ENCODE measurements around the gene TNS1. TPM values are rescaled to one million over a fixed set of nuclear protein-coding genes. Genes with fewer than 3 reads are reported as not detected.

Gene TNS1
- total RNA-seq, 1 experiment from 2014 or later = 3.4 TPM

- WGBS (ENCODE audit: extremely low coverage, insufficient read length, low lambda C conversion rate) = no CpG with 5 or more reads among the region's 25 CpGs
- Mint-ChIP-seq H3K36me3 (ENCODE audit: insufficient read depth in 1 of 3, low read depth in 3 of 3) (no peaks in the 10 kb centered on the region), H3K27ac (peak overlapping the region in 2 of 3 experiments; percentile 39 to 86; a peak in 2 of 7 replicates), H3K27me3 (ENCODE audit: low read depth) (peaks cover 7% of the 10 kb centered on the region), H3K4me3 (peak overlapping the region in 1 of 2 experiments; percentile 69; a peak in 3 of 5 replicates), H3K9me3 (no peaks in the 10 kb centered on the region), H3K4me1 (peaks cover 19 to 49% of the 10 kb centered on the region in 2 experiments)
- Histone ChIP-seq H2BK120ac (ENCODE audit: low read depth, low read length, poor library complexity, severe bottlenecking) (no peak overlapping the region), H3K56ac (ENCODE audit: insufficient read length, low read depth, low read length) (no peak overlapping the region), H3K79me1 (ENCODE audit: insufficient read depth, low read depth, low read length, poor library complexity, severe bottlenecking) (no peaks in the 10 kb centered on the region), H2BK12ac (ENCODE audit: insufficient read length, low read depth, low read length) (no peak overlapping the region), H4K91ac (ENCODE audit: insufficient read length, low read depth, low read length) (no peak overlapping the region), H3K4me2 (ENCODE audit: insufficient read depth, insufficient read length, low read length) (peak overlapping the region; percentile 35), H2BK20ac (ENCODE audit: low read depth, low read length, poor library complexity, severe bottlenecking) (no peak overlapping the region), H3K27me3 (ENCODE audit: insufficient read depth, low read length) (no peaks in the 10 kb centered on the region), H3K4me1 (ENCODE audit: insufficient read depth, low read length) (peaks cover 2% of the 10 kb centered on the region; the same call in 1 of the 2 replicates), H4K20me1 (ENCODE audit: control insufficient read depth, insufficient read depth, insufficient read length) (no peaks in the 10 kb centered on the region), H4K8ac (replicated peaks; ENCODE audit: insufficient read length, low read depth, low read length) (no peak overlapping the region), H3T11ph (ENCODE audit: low read length) (no peak overlapping the region), H2BK5ac (ENCODE audit: insufficient read length, low read length) (no peak overlapping the region), H3K9me3 (ENCODE audit: control insufficient read depth, low read depth, low read length) (no peaks in the 10 kb centered on the region), H2AK5ac (ENCODE audit: insufficient read length, low read length) (no peak overlapping the region), H2AFZ (ENCODE audit: low read length) (no peak overlapping the region), H3K14ac (ENCODE audit: insufficient read depth, low read length) (no peak overlapping the region; the same call in 1 of the 2 replicates), H3K18ac (ENCODE audit: insufficient read length, low read depth, low read length) (no peak overlapping the region), H3K4ac (ENCODE audit: low read depth, low read length) (no peak overlapping the region), H3K27ac (ENCODE audit: insufficient read length, low read depth, low read length) (no peak overlapping the region), H3K23me2 (ENCODE audit: insufficient read length, low read depth, low read length, poor library complexity, severe bottlenecking) (no peaks in the 10 kb centered on the region), H4K5ac (ENCODE audit: insufficient read length, low read depth, low read length) (no peak overlapping the region), H3K9ac (ENCODE audit: extremely low read depth, insufficient read length, low read length) (no peak overlapping the region), H3K79me2 (ENCODE audit: insufficient read depth, low read length) (no peaks in the 10 kb centered on the region), H3K23ac (ENCODE audit: insufficient read length, low read depth, low read length) (no peak overlapping the region), H2BK15ac (ENCODE audit: low read depth, low read length) (no peak overlapping the region)
- TF ChIP-seq, protein P1, sequence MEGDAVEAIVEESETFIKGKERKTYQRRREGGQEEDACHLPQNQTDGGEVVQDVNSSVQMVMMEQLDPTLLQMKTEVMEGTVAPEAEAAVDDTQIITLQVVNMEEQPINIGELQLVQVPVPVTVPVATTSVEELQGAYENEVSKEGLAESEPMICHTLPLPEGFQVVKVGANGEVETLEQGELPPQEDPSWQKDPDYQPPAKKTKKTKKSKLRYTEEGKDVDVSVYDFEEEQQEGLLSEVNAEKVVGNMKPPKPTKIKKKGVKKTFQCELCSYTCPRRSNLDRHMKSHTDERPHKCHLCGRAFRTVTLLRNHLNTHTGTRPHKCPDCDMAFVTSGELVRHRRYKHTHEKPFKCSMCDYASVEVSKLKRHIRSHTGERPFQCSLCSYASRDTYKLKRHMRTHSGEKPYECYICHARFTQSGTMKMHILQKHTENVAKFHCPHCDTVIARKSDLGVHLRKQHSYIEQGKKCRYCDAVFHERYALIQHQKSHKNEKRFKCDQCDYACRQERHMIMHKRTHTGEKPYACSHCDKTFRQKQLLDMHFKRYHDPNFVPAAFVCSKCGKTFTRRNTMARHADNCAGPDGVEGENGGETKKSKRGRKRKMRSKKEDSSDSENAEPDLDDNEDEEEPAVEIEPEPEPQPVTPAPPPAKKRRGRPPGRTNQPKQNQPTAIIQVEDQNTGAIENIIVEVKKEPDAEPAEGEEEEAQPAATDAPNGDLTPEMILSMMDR (conservative IDR thresholded peaks at IDR 0.05) = no peak
- DNase-seq = no peak
These were observed 90.4 kb downstream of the TNS1 start for GRCh38 chr2:217912098-217913024.
